Keratinocyte (primary cell): ENCODE data around the gene LZTR1. TPM values are rescaled to one million over a fixed set of nuclear protein-coding genes. Genes with fewer than 3 reads are reported as not detected.

Experiments used
- DNase-seq: peaks from one replicate; pipeline ENCODE4 v3.0.0-alpha.2; 2011; ENCODE audit warnings: low read depth, missing footprints, low spot score
- FAIRE-seq: peaks from 2 replicates; lab custom pipeline; 2011; peaks lifted over from hg19 to GRCh38; lab: Jason Lieb, UNC
- H2AFZ ChIP-seq: 2 replicates; pipeline ENCODE4 v1.6.0; 2012; ENCODE audit warnings: low read length, control low read depth, inconsistent platforms; ENCODE audit not compliant: control insufficient read depth
- H3K27ac ChIP-seq: 2 replicates; pipeline ENCODE4 v1.5.1; 2011; ENCODE audit warnings: low read length; ENCODE audit not compliant: control insufficient read depth, insufficient read depth
- H3K27me3 ChIP-seq: 3 replicates; pipeline ENCODE4 v1.6.0; 2011; ENCODE audit warnings: low read length; ENCODE audit not compliant: control insufficient read depth, insufficient read depth; ENCODE audit errors: extremely low read depth
- H3K36me3 ChIP-seq, 2 experiments: 2 replicates in 1 of 2; 3 replicates in 1 of 2; pipeline ENCODE4 v1.5.1; 2011; ENCODE audit warnings: low read length in 2 of 2, mild to moderate bottlenecking in 1 of 2; ENCODE audit not compliant: control insufficient read depth in 2 of 2, insufficient read depth in 2 of 2; ENCODE audit errors: extremely low read depth in 1 of 2
- H3K4me1 ChIP-seq: 3 replicates; pipeline ENCODE4 v1.5.1; 2011; ENCODE audit warnings: low read length; ENCODE audit not compliant: control insufficient read depth, insufficient read depth; ENCODE audit errors: extremely low read depth
- H3K4me2 ChIP-seq: 3 replicates; pipeline ENCODE4 v1.6.0; 2011; ENCODE audit warnings: low read depth, low read length; ENCODE audit not compliant: control insufficient read depth, insufficient read depth; ENCODE audit errors: extremely low read depth
- H3K4me3 ChIP-seq, 3 experiments: fragments of 200-600 bp in 1 of 3; sonication (generic) in 1 of 3; 2 replicates in 2 of 3; 3 replicates in 1 of 3; pipeline ENCODE4 v1.5.1; 2011 to 2016; ENCODE audit warnings: low read length in 3 of 3, mild to moderate bottlenecking in 3 of 3, control low read depth in 2 of 3, inconsistent platforms in 1 of 3, low read depth in 1 of 3, mixed read lengths in 1 of 3, mixed run types in 1 of 3, moderate library complexity in 1 of 3; ENCODE audit not compliant: control insufficient read depth in 2 of 3, insufficient read depth in 2 of 3; ENCODE audit errors: extremely low read depth in 1 of 3
- H3K79me2 ChIP-seq: 2 replicates; pipeline ENCODE4 v1.6.0; 2012; ENCODE audit warnings: low read length; ENCODE audit not compliant: control insufficient read depth, insufficient read depth
- H3K9ac ChIP-seq: 3 replicates; pipeline ENCODE4 v1.6.0; 2011; ENCODE audit warnings: low read length; ENCODE audit not compliant: control insufficient read depth, insufficient read depth; ENCODE audit errors: extremely low read depth
- H3K9me1 ChIP-seq: 3 replicates; pipeline ENCODE4 v1.6.0; 2011; ENCODE audit warnings: low read length; ENCODE audit not compliant: control insufficient read depth, insufficient read depth; ENCODE audit errors: extremely low read depth
- H3K9me3 ChIP-seq: 2 replicates; pipeline ENCODE4 v1.5.1; 2012; ENCODE audit warnings: low read depth, low read length; ENCODE audit not compliant: control insufficient read depth
- H4K20me1 ChIP-seq: 3 replicates; pipeline ENCODE4 v1.6.0; 2011; ENCODE audit warnings: low read length; ENCODE audit not compliant: control insufficient read depth, insufficient read depth; ENCODE audit errors: extremely low read depth
- CTCF ChIP-seq, 3 experiments: IDR thresholded peaks in 1 of 3; conservative IDR thresholded peaks in 1 of 3; optimal IDR thresholded peaks in 1 of 3; 2 replicates in 2 of 3; 3 replicates in 1 of 3; pipeline versions ENCODE3 to v1.5.1; 2011; ENCODE audit warnings: low read length in 3 of 3, mild to moderate bottlenecking in 3 of 3, moderate library complexity in 2 of 3, control low read depth in 1 of 3, inconsistent platforms in 1 of 3; ENCODE audit not compliant: insufficient read depth in 2 of 3; ENCODE audit errors: extremely low read depth in 1 of 3
- EZH2 ChIP-seq: IDR thresholded peaks from one replicate; pipeline ENCODE4 v1.6.1; 2012; ENCODE audit warnings: inconsistent platforms, mild to moderate bottlenecking, low read length, moderate library complexity
- dilution Hi-C: fragments of 300-500 bp; cut with MboI; formaldehyde crosslinking; loops from one replicate; pipeline ENCODE4 v1.7.0; 2020; ENCODE audit warnings: low sequenced_read_pairs; ENCODE audit not compliant: extremely low pct_ligation_motif_present
- polyA plus RNA-seq, 5 experiments: library from polyadenylated mRNA; depleted of rRNA in 3 of 5; stranded (reverse) in 3 of 5; stranded (forward) in 1 of 5; unstranded in 1 of 5; fragments of >200 nt; gene quantifications; 1 replicate in 1 of 5; 2 replicates in 3 of 5; 3 replicates in 1 of 5; pipeline versions ENCODE4 v1.2.1 to v1.2.3, GENCODE V29; 2011 to 2012; ENCODE audit warnings: missing spikeins in 2 of 5, low read depth in 1 of 5, low replicate concordance in 1 of 5

Gene LZTR1
- polyA plus RNA-seq, 1 donor (not counting 4 experiments of a cell fraction or from before 2014, with no cell fraction given) = 37.0 TPM

- Histone ChIP-seq H3K9ac (peak overlapping the region; percentile 61), H3K4me1 (peaks cover 23% of the 10 kb centered on the region), H3K4me2 (peak overlapping the region; percentile 91), H3K9me3 (no peaks in the 10 kb centered on the region), H3K27me3 (no peaks in the 10 kb centered on the region), H3K9me1 (no peaks in the 10 kb centered on the region), H2AFZ (peak overlapping the region; percentile 83), H3K27ac (peak overlapping the region; percentile 49), H3K79me2 (no peaks in the 10 kb centered on the region), H3K36me3 (no peaks in the 10 kb centered on the region), H4K20me1 (no peaks in the 10 kb centered on the region), H3K4me3 (peak overlapping the region; percentile 52 to 67 (median 61))
- dilution Hi-C loops = no loop called here
- FAIRE-seq (peak; percentile 13), DNase-seq (no peak)
- no peak for TF ChIP-seq CTCF (optimal IDR thresholded peaks at IDR 0.05 in 1 of 3, IDR thresholded peaks at IDR 0.05 in 1 of 3, conservative IDR thresholded peaks at IDR 0.05 in 1 of 3; ENCODE audit: extremely low read depth in 1 of 3, insufficient read depth in 2 of 3, low read length in 3 of 3)
- TF ChIP-seq EZH2 = no peak
Measured at GRCh38 chr22:21014202-21014725, 32.2 kb downstream of the LZTR1 start.

DNA sequence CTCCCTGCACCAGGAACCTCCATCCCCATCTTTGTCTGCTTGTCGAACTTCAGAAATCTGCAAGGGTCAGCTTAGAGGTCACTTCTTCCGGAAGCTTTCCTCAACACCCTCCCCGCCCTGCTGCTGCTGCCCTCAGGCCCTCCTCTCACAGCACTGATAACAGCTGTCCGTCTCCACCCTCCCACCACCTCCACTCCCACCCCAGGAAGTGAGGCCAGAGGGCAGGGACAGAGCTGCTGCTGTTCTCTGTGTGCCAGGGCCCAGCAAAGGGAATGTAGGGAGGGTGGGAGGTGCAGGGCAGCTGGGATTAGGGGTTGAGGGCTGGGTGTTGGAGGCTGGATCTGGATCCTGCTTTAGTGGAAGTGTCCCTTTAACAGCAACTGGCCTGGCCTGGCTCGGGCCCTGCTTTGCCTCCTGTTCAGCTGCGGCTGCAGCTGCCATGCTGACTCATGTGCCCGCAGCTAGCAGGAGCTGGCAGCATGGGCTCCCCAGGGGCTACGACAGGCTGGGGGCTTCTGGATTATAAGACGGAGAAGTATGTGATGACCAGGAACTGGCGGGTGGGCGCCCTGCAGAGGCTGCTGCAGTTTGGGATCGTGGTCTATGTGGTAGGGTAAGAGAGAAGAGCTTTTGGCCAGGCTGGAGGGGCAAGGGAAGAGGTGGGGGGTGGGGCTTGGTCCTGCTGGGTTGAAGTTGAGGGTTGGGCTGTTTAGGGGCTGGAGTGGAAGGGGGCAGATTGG lies 32.8 kb downstream of the LZTR1 start, which contains the start of gene P2RX6:
TSS of gene P2RX6 (plus strand) at position 440 of the 740 bp plus-strand sequence. CDS start at position 450, 10 bp downstream.
- Histone ChIP-seq H3K9me1 (no peaks in the 10 kb centered on the region), H3K9ac (peak within 1 kb of the TSS; percentile 61)
- no peak for DNase-seq

More for the DNA sequence above, 32.8 kb downstream of the LZTR1 start, which contains the start of gene P2RX6:
- Histone ChIP-seq H3K4me2 (peak within 1 kb of the TSS; percentile 91), H3K79me2 (no peaks in the 10 kb centered on the region), H3K4me1 (peaks cover 23% of the 10 kb centered on the region), H3K27ac (peak within 1 kb of the TSS; percentile 49), H3K4me3 (peak within 1 kb of the TSS; percentile 52 to 67 (median 61)), H3K36me3 (no peaks in the 10 kb centered on the region), H3K27me3 (no peaks in the 10 kb centered on the region), H3K9me3 (no peaks in the 10 kb centered on the region), H4K20me1 (no peaks in the 10 kb centered on the region), H2AFZ (peak within 1 kb of the TSS; percentile 83)
- no peak for TF ChIP-seq EZH2
- TF ChIP-seq CTCF (optimal IDR thresholded peaks at IDR 0.05 in 1 of 3, IDR thresholded peaks at IDR 0.05 in 1 of 3, conservative IDR thresholded peaks at IDR 0.05 in 1 of 3; ENCODE audit: extremely low read depth in 1 of 3, insufficient read depth in 2 of 3, low read length in 3 of 3) = no peak
- peak; percentile 91 for FAIRE-seq
- dilution Hi-C loops = no loop called here
